HG02938 (cell line): ENCODE data around the gene CASP7.

Experiments used
- ATAC-seq: cut with Tn5 transposase; IDR thresholded peaks from one replicate; pipeline ENCODE4 v1.9.1; 2021; ENCODE audit warnings: mild to moderate bottlenecking, moderate library complexity; ENCODE audit not compliant: unreplicated experiment

Gene CASP7

DNA sequence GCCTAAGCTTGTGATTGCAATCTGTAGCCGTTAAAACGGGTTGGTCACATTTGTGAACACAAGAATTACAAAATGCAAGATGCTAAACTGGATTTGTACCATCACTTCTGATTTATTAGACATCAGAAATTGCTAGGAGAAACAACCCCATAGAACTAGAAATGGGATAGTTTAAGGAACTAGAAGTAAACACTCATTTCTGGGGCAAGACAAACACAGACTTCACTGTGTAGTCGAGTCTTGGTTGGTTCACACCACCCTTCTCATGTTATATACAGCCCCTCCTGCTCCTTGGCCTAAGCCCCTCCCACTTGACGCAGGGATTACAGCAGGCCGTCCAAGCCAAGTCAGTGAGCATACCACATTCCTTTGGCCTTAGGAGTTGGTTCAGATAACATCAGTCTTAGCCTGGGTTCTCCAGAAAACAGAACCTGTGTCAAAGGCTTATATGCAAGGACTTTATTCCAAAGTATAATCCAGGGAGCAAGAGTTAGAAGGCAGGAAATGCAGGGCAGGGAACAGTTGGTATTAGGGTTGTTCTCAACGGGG is 13.8 kb upstream of the CASP7 start:
- ATAC-seq = no peak

DNA sequence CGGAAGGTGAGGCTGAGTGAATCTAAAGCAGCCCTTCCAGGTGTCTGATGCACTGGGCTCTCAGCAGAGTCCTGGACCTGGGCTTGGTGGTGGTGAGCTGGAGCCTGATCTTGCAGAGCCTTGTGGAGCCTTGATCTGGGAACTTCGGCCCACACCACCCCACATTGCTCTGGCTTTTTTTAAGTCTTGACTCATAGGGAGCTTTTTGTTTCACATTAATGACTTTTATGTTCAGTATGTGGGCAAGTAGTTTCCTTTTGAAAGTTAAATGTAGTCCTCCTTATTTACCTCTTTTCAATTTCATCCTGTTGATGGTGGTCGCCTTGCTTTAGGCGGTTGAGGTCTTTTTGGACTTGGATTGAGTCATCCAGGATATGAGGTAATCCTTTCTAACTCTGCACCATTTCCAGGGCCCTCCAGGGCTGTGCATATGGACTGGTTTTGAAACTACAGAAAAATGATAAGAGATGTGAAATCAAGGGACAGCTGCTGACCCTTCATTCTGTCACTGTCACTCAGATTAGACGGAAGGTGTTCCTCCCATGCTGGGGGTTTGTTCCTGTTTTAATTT is 12.9 kb upstream of the CASP7 start:
- ATAC-seq = peak; percentile 80

DNA sequence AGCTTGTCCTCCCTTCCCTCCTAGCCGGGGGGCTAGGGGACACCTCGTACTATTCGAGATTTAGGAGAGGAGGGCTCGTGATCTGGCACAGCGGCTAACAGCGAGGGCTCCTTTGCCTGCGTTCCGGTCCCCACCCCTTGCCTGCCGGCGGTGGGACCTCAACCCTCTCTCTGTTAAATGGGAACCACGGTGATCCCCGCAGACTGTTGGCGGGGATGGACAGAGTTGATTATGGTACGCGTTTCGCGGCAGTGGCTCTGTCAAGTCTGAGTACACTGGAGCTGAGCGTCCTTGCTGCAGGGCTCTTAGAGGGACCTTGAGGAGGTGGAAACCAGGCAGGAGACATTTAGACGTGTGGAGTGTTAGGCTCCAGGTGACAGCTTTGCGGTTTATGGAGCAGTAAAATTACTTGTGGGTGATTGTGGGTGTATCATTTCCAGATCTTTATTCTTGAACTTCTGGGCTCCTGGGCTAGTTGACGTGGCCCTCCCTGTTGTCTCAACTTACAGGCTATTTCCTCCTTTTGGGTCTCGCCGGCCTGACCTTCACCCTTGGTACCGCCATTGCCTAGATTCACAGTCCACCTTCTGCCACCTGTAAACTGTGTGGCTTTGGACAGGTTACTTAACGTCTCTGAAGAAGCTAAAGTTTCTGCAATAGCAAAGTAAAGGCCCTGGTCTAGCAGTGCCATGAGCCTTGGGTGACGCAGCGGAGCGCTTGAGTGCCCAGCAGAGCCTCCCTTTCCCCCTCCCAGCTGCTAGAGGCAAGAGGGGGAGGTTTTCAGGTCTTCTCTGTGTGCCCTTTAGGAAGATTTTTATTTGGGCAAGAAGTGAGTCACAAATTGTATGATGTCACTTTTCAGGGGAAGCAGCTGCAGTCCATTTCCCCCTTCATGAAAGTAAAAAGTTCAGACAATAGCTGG is 739 bp downstream of the CASP7 start:
- ATAC-seq = peak; percentile 5

- peak; percentile 65 for ATAC-seq
These were observed 2.1 kb downstream of the CASP7 start for GRCh38 chr10:113681533-113682470.

DNA sequence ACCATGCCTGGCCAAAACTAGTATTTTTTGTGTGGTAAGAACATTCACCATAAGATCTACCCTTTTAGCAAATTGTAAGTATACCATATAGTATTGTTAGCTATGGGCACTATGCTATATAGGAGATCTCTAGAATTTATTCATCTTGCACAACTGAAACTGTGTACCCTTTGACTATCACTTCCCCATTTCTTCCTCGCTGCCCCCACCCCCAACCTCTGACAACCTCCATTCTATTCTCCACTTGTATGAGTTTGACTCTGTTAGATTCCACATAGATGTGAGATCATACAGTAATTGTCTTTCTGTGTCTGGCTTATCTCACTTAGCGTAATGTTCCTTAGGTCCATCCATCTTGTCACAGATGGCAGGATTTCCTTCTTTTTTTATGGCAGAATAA is 3.6 kb downstream of the CASP7 start:
- no peak for ATAC-seq

- no peak for ATAC-seq
These were observed 6.3 kb downstream of the CASP7 start for GRCh38 chr10:113686028-113686427.

DNA sequence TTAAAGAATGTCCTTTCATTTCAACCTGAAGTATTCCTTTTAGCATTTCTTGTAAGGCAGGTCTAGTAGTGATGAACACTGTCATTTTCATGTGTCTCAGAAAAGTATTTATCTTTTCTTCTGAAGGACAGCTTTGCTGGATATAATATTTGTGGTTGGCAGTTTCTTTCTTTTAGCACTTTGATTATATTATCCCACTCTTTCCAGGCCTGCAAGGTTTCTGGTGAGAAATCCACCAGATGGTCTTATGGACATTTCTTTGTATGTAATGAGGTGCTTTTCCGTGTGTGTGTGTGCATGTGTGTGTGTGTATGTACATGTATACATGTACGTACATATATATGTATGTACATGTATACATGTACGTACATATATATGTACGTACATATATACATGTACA is 7.3 kb downstream of the CASP7 start:
- ATAC-seq = no peak

DNA sequence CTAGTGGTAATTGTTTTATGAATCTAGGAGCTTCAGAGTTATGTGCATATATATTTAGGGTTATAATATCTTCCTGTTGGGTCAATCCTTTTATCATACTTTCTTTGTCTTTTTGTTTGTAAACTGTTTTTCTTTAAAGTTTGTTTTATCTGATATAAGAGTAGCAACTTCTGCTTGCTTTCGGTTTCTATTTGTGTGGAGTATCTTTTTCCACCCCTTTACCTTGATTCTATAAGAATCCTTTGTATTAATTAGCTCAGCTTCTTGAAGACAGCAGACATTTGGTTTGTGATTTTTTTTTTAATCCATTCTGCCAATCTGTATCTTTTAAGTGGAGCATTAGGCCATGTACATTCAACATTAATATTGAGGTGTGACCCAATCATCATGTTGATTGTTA is 9.3 kb downstream of the CASP7 start:
- ATAC-seq = no peak

DNA sequence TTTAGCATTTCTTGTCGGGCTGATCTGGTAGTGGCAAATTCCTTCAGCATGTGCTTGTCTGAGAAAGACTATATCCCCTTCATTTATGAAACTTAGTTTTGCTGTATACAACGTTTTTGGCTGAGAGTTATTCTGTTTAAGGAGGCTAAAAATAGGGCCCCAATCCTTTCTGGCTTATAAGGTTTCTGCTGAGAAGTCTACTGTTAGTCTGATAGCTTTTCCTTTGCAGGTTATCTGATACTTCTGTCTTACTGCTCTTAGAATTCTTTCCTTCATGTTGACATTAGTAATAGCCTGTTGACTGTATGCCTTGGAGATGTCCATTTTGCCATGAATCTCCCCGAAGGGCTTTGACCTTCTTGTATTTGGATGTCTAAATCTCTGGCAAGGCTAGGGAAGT is 9.9 kb downstream of the CASP7 start:
- no peak for ATAC-seq

- ATAC-seq = no peak
These were observed 11.0 kb downstream of the CASP7 start for GRCh38 chr10:113690749-113691148.

DNA sequence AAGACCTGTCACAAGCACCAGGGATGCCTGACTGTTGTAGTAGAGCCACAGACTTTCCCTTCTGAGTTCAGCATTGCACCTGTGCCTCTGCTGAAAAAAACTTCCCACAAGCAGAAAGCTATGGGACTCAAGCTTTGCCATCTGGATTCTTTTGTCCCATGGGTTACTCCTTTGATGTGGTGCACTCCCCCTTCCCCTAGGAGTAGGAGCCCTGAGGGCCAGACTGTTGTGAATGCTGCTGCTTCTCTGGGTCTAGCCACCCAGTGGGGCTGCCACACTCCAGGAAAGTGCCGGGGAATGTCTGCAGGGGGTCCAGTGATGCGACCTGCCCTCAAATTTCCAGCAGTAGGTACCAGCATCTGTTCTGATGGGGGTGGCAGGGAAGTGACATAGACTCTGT is 11.7 kb downstream of the CASP7 start:
- no peak for ATAC-seq

- no peak for ATAC-seq
These were observed 12.6 kb downstream of the CASP7 start for GRCh38 chr10:113692271-113692670.

- ATAC-seq = no peak
These were observed 13.6 kb downstream of the CASP7 start for GRCh38 chr10:113693348-113693747.

GRCh38 chr10:113695691-113696090 is 16.0 kb downstream of the CASP7 start:
- ATAC-seq = no peak

DNA sequence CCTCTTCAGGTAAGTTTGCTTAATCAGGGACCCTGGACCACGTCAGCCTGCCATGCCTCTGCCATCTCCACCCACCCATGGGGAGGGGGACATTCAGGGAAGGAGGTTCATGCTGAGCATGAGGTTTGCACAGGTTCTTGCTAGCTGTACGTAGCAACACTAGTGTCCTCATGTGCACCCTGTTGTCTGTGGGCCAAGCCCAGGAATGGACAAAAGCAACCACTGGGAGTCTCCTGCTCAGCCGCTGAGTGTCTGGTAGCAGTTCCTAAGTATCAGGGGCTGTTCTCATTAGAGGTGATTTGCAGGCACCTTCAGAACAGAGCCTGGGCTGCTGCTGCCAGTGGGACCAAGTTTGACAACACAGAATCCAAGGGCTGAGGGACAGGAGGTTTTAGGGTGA is 17.9 kb downstream of the CASP7 start:
- no peak for ATAC-seq

GRCh38 chr10:113704637-113705343 is 25.1 kb downstream of the CASP7 start:
- ATAC-seq = no peak

- no peak for ATAC-seq
These were observed 25.6 kb downstream of the CASP7 start for GRCh38 chr10:113705344-113705652.

DNA sequence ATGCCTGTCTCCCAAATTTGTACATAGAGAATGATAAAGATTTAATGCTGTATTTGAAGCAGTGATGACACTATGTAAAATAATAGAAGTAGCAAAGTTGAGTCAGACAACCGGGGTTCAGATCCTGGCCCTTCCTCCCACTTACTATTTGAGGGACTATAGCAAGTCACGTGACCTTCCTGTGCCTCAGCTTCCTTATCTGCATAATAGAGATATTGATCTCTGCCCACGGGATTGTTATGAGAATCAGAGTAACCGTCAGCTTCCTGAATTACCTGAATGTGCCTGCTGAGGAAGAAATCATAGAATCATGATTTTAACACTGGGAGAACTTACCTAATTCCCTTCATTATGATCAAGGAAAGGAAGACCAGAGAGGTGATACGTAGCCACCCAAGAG is 26.9 kb downstream of the CASP7 start:
- no peak for ATAC-seq

DNA sequence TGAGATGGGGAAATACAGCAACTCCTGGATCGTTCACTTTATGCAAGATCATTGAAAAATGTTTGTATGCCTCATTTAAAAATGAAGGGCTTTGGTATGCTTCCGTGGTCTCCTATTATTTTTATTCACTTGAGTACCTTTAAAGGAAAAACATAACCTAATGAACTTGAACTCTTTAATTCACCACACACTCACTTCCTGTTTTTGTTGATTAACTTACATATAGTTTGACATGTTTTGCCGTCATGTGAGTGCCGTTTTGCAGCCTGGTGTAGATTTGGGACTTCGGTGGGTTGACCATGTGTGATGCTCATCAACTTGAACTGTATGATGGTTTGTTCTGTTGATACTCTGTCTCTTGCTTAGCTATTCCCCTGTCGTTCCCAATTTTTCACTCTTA is 28.9 kb downstream of the CASP7 start:
- no peak for ATAC-seq

- ATAC-seq = no peak
These were observed 29.6 kb downstream of the CASP7 start for GRCh38 chr10:113709221-113709838.
